Spleen (tissue), 7 donors: ENCODE measurements around the gene OXT.

Experiments
- CTCF ChIP-seq, 11 experiments: fragments of 200-600 bp in 7 of 11; fragments of 450-650 bp in 4 of 11; sonication (generic) in 4 of 11; IDR thresholded peaks in 8 of 11; conservative IDR thresholded peaks in 3 of 11; 1 replicate in 7 of 11; 2 replicates in 4 of 11; pipeline versions ENCODE4 v1.4.0 to v1.8.0; 2016 to 2021; ENCODE audit warnings: antibody characterized with exemption in 11 of 11, inconsistent platforms in 4 of 11, mild to moderate bottlenecking in 1 of 11
- POLR2A ChIP-seq, 3 donors: fragments of 450-650 bp; IDR thresholded peaks; one replicate each; pipeline ENCODE4 v1.5.1; 2017; ENCODE audit warnings: antibody characterized with exemption in 3 of 3, mild to moderate bottlenecking in 1 of 3
- POLR2AphosphoS5 ChIP-seq, 3 donors: sonication (generic); formaldehyde crosslinking; IDR thresholded peaks; one replicate each; pipeline ENCODE4 v1.5.1; 2017; ENCODE audit warnings: antibody characterized with exemption in 3 of 3
- donor health status: DM: no; HTN: no; CAD: no; lungs with moderate emphysema.
- donor health status: DM: no; HTN: no; CAD: no.
- donor health status: DM: no; HTN: no; CAD: no.

- TF ChIP-seq CTCF (IDR thresholded peaks at IDR 0.05 in 8 of 11, conservative IDR thresholded peaks at IDR 0.05 in 3 of 11) (no peak), POLR2A (IDR thresholded peaks at IDR 0.05) (no peak), POLR2AphosphoS5 (IDR thresholded peaks at IDR 0.05) (no peak)
These were observed 16.6 kb downstream of the OXT start for GRCh38 chr20:3088031-3088430.
